Heart left ventricle (tissue), 16 donors: ENCODE data around the gene ERCC4. TPM values are rescaled to one million over a fixed set of nuclear protein-coding genes. Genes with fewer than 3 reads are reported as not detected.
A peak's percentile ranks its signal among the peaks of the same experiment; 100 is the strongest.

Experiments
- ATAC-seq, 4 donors: fragments of 200-7000 bp; cut with Tn5 transposase; one replicate each; pipeline ENCODE4 v1.9.1; 2020 to 2022; ENCODE audit warnings: moderate library complexity in 4 of 4, mild to moderate bottlenecking in 3 of 4, moderate number of reproducible peaks in 1 of 4
- DNase-seq, 5 donors: peaks; one replicate each; pipeline ENCODE4 v3.0.0-alpha.2; 2020
- H3K27ac ChIP-seq, 12 donors: fragments of 200-600 bp; sonication (generic) in 4 of 12; one replicate each; pipeline versions ENCODE4 v1.5.0 to v1.8.0; 2016 to 2022; ENCODE audit warnings: mild to moderate bottlenecking in 2 of 12
- H3K27me3 ChIP-seq, 9 donors: fragments of 200-600 bp; sonication (generic) in 2 of 9; one replicate each; pipeline versions ENCODE4 v1.5.1 to v1.8.0; 2016 to 2022; ENCODE audit warnings: mild to moderate bottlenecking in 3 of 9
- H3K36me3 ChIP-seq, 9 donors: fragments of 200-600 bp; sonication (generic) in 2 of 9; one replicate each; pipeline versions ENCODE4 v1.5.0 to v1.8.0; 2018 to 2022; ENCODE audit warnings: mild to moderate bottlenecking in 2 of 9
- H3K4me1 ChIP-seq, 12 donors: fragments of 200-600 bp; sonication (generic) in 4 of 12; one replicate each; pipeline versions ENCODE4 v1.5.0 to v1.8.0; 2016 to 2022; ENCODE audit warnings: mild to moderate bottlenecking in 3 of 12
- H3K4me3 ChIP-seq, 12 donors: fragments of 200-600 bp; sonication (generic) in 4 of 12; one replicate each; pipeline versions ENCODE4 v1.5.0 to v1.8.0; 2017 to 2022; ENCODE audit warnings: mild to moderate bottlenecking in 9 of 12, moderate library complexity in 4 of 12
- H3K9me3 ChIP-seq, 12 donors: fragments of 200-600 bp; sonication (generic) in 4 of 12; one replicate each; pipeline versions ENCODE4 v1.5.0 to v1.8.0; 2016 to 2022; ENCODE audit warnings: mild to moderate bottlenecking in 1 of 12
- CTCF ChIP-seq, 12 donors: fragments of 200-600 bp; sonication (generic) in 4 of 12; IDR thresholded peaks; one replicate each; pipeline versions ENCODE4 v1.5.0 to v1.8.0; 2018 to 2022; ENCODE audit warnings: antibody characterized with exemption in 12 of 12, mild to moderate bottlenecking in 5 of 12
- POLR2A ChIP-seq, 2 donors: fragments of 450-650 bp; IDR thresholded peaks; one replicate each; pipeline ENCODE4 v1.6.1; 2017; ENCODE audit warnings: antibody characterized with exemption in 2 of 2, mild to moderate bottlenecking in 2 of 2, moderate library complexity in 2 of 2
- WGBS, 4 donors: extraction: QIAGEN DNeasy Blood & Tissue Kit in 2 of 4; methylation state at CpG; one replicate each; pipeline versions ENCODE4 v1.1.5 to v1.1.7; 2013 to 2018; 5-methylcytosine and 5-hydroxymethylcytosine counted together
- intact Hi-C, 10 donors: fragments of 100-400 bp; cut with DNase I; formaldehyde crosslinking; loops; one replicate each; pipeline versions ENCODE4 v1.11.1 to v1.14.2; 2022
- polyA plus RNA-seq, 2 donors: library from polyadenylated mRNA; stranded (reverse); fragments of 200-250 nt; gene quantifications; one replicate each; pipeline ENCODE4 v1.2.3, GENCODE V29; 2013
- total RNA-seq, 9 donors: library from RNA; depleted of rRNA in 2 of 9; stranded (reverse); fragments of >200 nt in 2 of 9; fragmentation: NEBNext Ultra II Directional in 3 of 9; extraction: Animal tissue kit (Norgen Biotek cat#: 25700) in 3 of 9; gene quantifications; one replicate each; pipeline versions ENCODE4 v1.1.0 to v1.2.4, GENCODE V29; 2016 to 2023
- donor health status: ischemic (EF 13 %, LVEDD 7.1; RV severe dilation, severe dysfunction).
- donor health status: healthy with polysubstance abuse.
- donor health status: DM: no; HTN: yes; CAD: no.
- donor health status: DM: no; HTN: no; CAD: no.
- donor health status: ischemic (EF 25% LVEDD 6.9; RV normal size, moderate dysfunction).
- donor health status: ischemic (EF 25% LVEDD 5.7; RV mildly dilated, moderate dysfunction).
- donor health status: healthy.
- donor health status: DM: yes; HTN: yes; CAD: no.
- donor health status: ischemic (EF 35%, LVEDD 5.7; RV mildly dilated, moderate dysfunction).
- donor health status: nonischemic (EF 11% LVEDD 7.7; RV severe dilation, severe dysfunction).
- donor health status: DM: yes; HTN: yes; CAD: no.
- donor health status: PGD.
- donor health status: ischemic (EF 29% LVEDD 5.4; RV normal size, mild dysfunction).
- donor health status: nonischemic (EF 23%, LVEDD 6.1; RV moderate dilation, normal function).

Gene ERCC4
- total and polyA plus RNA-seq, 11 donors = 1.4 to 15.2 (median 8.1) TPM

- TF ChIP-seq POLR2A (IDR thresholded peaks at IDR 0.05) = no peak
- TF ChIP-seq CTCF (IDR thresholded peaks at IDR 0.05) = no peak
- Histone ChIP-seq H3K4me1 (peaks cover 0 to 11% (median 5%) of the 10 kb centered on the region in 12 donors), H3K27me3 (no peaks in the 10 kb centered on the region), H3K36me3 (peaks cover 0 to 74% (median 58%) of the 10 kb centered on the region in 9 donors), H3K9me3 (no peaks in the 10 kb centered on the region), H3K27ac (peak overlapping the region in 2 of 12 donors; percentile 5 to 25), H3K4me3 (no peak overlapping the region)
- intact Hi-C loops = loop anchor here in 4 of 10 donors (5.0 kb wide), 4 partner anchors 61 to 261 kb away; partner anchors contain the start of gene MRTFB (in 1 of the 4)
- DNase-seq (peak in 1 of 5 donors; percentile 44), ATAC-seq (peak in 2 of 4 donors; percentile 73 to 75)
- 50 to 65% (median 55%) methylated on average over 3 of the region's 3 CpGs for WGBS, 4 donors
These were observed 16.7 kb downstream of the ERCC4 start for GRCh38 chr16:13936596-13937081.

- WGBS, 4 donors = 96 to 98% (median 96%) methylated on average over 5 of the region's 5 CpGs
- Histone ChIP-seq H3K9me3 (no peaks in the 10 kb centered on the region), H3K36me3 (peaks cover 0 to 67% (median 50%) of the 10 kb centered on the region in 9 donors), H3K27me3 (no peaks in the 10 kb centered on the region), H3K4me3 (no peak overlapping the region), H3K27ac (no peak overlapping the region), H3K4me1 (peaks cover 0 to 11% (median 5%) of the 10 kb centered on the region in 12 donors)
- DNase-seq = no peak
- intact Hi-C loops = loop anchor here in 4 of 10 donors (5.0 kb wide), 4 partner anchors 60 to 260 kb away; partner anchors contain the start of gene MRTFB (in 1 of the 4)
- no peak for ATAC-seq
- TF ChIP-seq CTCF (IDR thresholded peaks at IDR 0.05) = no peak
- TF ChIP-seq POLR2A (IDR thresholded peaks at IDR 0.05) = no peak
These were observed 17.5 kb downstream of the ERCC4 start for GRCh38 chr16:13937411-13937810.

GRCh38 chr16:13938480-13938879 is 18.5 kb downstream of the ERCC4 start:
- peaks cover 0 to 63% (median 48%) of the 10 kb centered on the region in 9 donors for H3K36me3 ChIP-seq
- no peak for TF ChIP-seq CTCF (IDR thresholded peaks at IDR 0.05)
- no peak for TF ChIP-seq POLR2A (IDR thresholded peaks at IDR 0.05)
- H3K27ac ChIP-seq = peak overlapping the region in 2 of 12 donors; percentile 23 to 34
- peaks cover 0 to 11% (median 5%) of the 10 kb centered on the region in 12 donors for H3K4me1 ChIP-seq
- ATAC-seq = peak; percentile 57 to 88 (median 76)
- no peaks in the 10 kb centered on the region for H3K27me3 ChIP-seq
- intact Hi-C loops = loop anchor here in 4 of 10 donors (5.0 kb wide), 4 partner anchors 59 to 259 kb away; partner anchors contain the start of gene MRTFB (in 1 of the 4)
- H3K4me3 ChIP-seq = no peak overlapping the region
- no peaks in the 10 kb centered on the region for H3K9me3 ChIP-seq
- no peak for DNase-seq
- WGBS, 4 donors = 58 to 66% (median 63%) methylated on average over 4 of the region's 4 CpGs

GRCh38 chr16:13939821-13940220 is 19.9 kb downstream of the ERCC4 start:
- Histone ChIP-seq H3K36me3 (peaks cover 0 to 61% (median 39%) of the 10 kb centered on the region in 9 donors), H3K9me3 (no peaks in the 10 kb centered on the region), H3K4me1 (peaks cover 0 to 11% (median 5%) of the 10 kb centered on the region in 12 donors), H3K27me3 (no peaks in the 10 kb centered on the region), H3K27ac (no peak overlapping the region), H3K4me3 (no peak overlapping the region)
- WGBS, 4 donors = 92 to 96% (median 96%) methylated on average over 5 of the region's 5 CpGs
- ATAC-seq (no peak), DNase-seq (no peak)
- intact Hi-C loops = loop anchor here in 5 of 10 donors (5.0 to 10.0 kb wide), 5 partner anchors 57 to 257 kb away; partner anchors contain the start of gene MRTFB (in 2 of the 5)
- TF ChIP-seq CTCF (IDR thresholded peaks at IDR 0.05) (no peak), POLR2A (IDR thresholded peaks at IDR 0.05) (no peak)
